GM23338 (cell line): ENCODE results near the gene BARHL2. TPM values are rescaled to one million over a fixed set of nuclear protein-coding genes. Genes with fewer than 3 reads are reported as not detected.

Experiments
- ATAC-seq: fragments of 200-7000 bp; cut with Tn5 transposase; 3 replicates; pipeline ENCODE4 v1.9.1; 2020
- DNase-seq: peaks from one replicate; pipeline ENCODE4 v3.0.0-alpha.2; 2015; ENCODE audit warnings: low spot score
- H2AFZ ChIP-seq: fragments of 200-600 bp; sonication (generic); 2 replicates; pipeline ENCODE4 v1.8.0; 2016; ENCODE audit warnings: antibody characterized with exemption, mild to moderate bottlenecking, moderate library complexity
- H3F3A ChIP-seq: fragments of 200-600 bp; sonication (generic); replicated peaks from 2 replicates; pipeline ENCODE4 v1.8.0; 2017; ENCODE audit warnings: antibody characterized with exemption, mixed run types, low read depth
- H3K27ac ChIP-seq: fragments of 200-600 bp; sonication (generic); 2 replicates; pipeline ENCODE4 v1.6.1; 2016; ENCODE audit warnings: low read depth
- H3K27me3 ChIP-seq: fragments of 200-600 bp; sonication (generic); 2 replicates; pipeline ENCODE4 v1.8.0; 2016; ENCODE audit warnings: mild to moderate bottlenecking, mixed run types, moderate library complexity; ENCODE audit not compliant: insufficient read depth
- H3K36me3 ChIP-seq: fragments of 200-600 bp; sonication (generic); 2 replicates; pipeline ENCODE4 v1.8.0; 2016; ENCODE audit warnings: mild to moderate bottlenecking; ENCODE audit not compliant: insufficient read depth
- H3K4me1 ChIP-seq: fragments of 200-600 bp; sonication (generic); 2 replicates; pipeline ENCODE4 v1.8.0; 2016; ENCODE audit warnings: mild to moderate bottlenecking, moderate library complexity; ENCODE audit not compliant: insufficient read depth
- H3K4me2 ChIP-seq: fragments of 200-600 bp; sonication (generic); 2 replicates; pipeline ENCODE4 v1.7.1; 2017; ENCODE audit warnings: mixed run types
- H3K4me3 ChIP-seq: fragments of 200-600 bp; sonication (generic); 2 replicates; pipeline ENCODE4 v1.6.1; 2016; ENCODE audit warnings: mixed run types
- H3K79me2 ChIP-seq: fragments of 200-600 bp; sonication (generic); replicated peaks from 2 replicates; pipeline ENCODE4 v1.8.0; 2017; ENCODE audit warnings: mild to moderate bottlenecking; ENCODE audit not compliant: insufficient read depth
- H3K9me2 ChIP-seq: fragments of 200-600 bp; sonication (generic); 2 replicates; pipeline ENCODE4 v1.8.0; 2017; ENCODE audit not compliant: insufficient read depth
- H4K20me1 ChIP-seq: fragments of 200-600 bp; sonication (generic); replicated peaks from 2 replicates; pipeline ENCODE4 v1.8.0; 2017; ENCODE audit warnings: mild to moderate bottlenecking; ENCODE audit not compliant: insufficient read depth
- H3K27ac Mint-ChIP-seq: 2 replicates; pipeline ENCODE4 v1.8.0; 2020; ENCODE audit warnings: inconsistent platforms, mild to moderate bottlenecking, moderate library complexity, mixed read lengths
- H3K27me3 Mint-ChIP-seq: 3 replicates; pipeline ENCODE4 v1.8.0; 2022; ENCODE audit warnings: low read depth, mild to moderate bottlenecking, moderate library complexity, mixed read lengths, inconsistent platforms; ENCODE audit not compliant: insufficient read depth, poor library complexity
- H3K36me3 Mint-ChIP-seq: 3 replicates; pipeline ENCODE4 v1.8.0; 2021; ENCODE audit warnings: low read depth, mild to moderate bottlenecking, inconsistent platforms, moderate library complexity, mixed read lengths
- H3K4me1 Mint-ChIP-seq: 3 replicates; pipeline ENCODE4 v1.8.0; 2020; ENCODE audit warnings: mild to moderate bottlenecking, inconsistent platforms, mixed read lengths
- H3K4me3 Mint-ChIP-seq: 3 replicates; pipeline ENCODE4 v1.8.0; 2021; ENCODE audit warnings: moderate library complexity, mild to moderate bottlenecking, inconsistent platforms, mixed read lengths
- H3K9me3 Mint-ChIP-seq: 3 replicates; pipeline ENCODE4 v1.8.0; 2020; ENCODE audit warnings: moderate library complexity, mild to moderate bottlenecking, inconsistent platforms, mixed read lengths
- CREB1 ChIP-seq: fragments of 250-450 bp; sonication (Bioruptor Pico); IDR thresholded peaks from 2 replicates; pipeline ENCODE4 v1.5.0; 2020; ENCODE audit warnings: low read depth, mild to moderate bottlenecking, moderate library complexity
- EZH2 ChIP-seq: fragments of 200-600 bp; sonication (generic); IDR thresholded peaks from one replicate; pipeline ENCODE4 v1.8.0; 2017; ENCODE audit warnings: antibody characterized with exemption, mild to moderate bottlenecking, low read depth; ENCODE audit not compliant: unreplicated experiment
- EZH2phosphoT487 ChIP-seq: fragments of 200-600 bp; sonication (generic); IDR thresholded peaks from one replicate; pipeline ENCODE4 v1.8.1; 2018; ENCODE audit warnings: antibody characterized with exemption; ENCODE audit not compliant: unreplicated experiment
- JUNB ChIP-seq: IDR thresholded peaks from one replicate; pipeline ENCODE4 v1.6.1; 2016; ENCODE audit warnings: antibody characterized with exemption; ENCODE audit not compliant: unreplicated experiment
- NANOG ChIP-seq: IDR thresholded peaks from 2 replicates; pipeline ENCODE4 v1.6.1; 2016; ENCODE audit warnings: antibody characterized with exemption, borderline replicate concordance
- POLR2AphosphoS5 ChIP-seq: IDR thresholded peaks from 2 replicates; pipeline ENCODE4 v1.6.1; 2016; ENCODE audit warnings: antibody characterized with exemption, low read depth
- STAT1 ChIP-seq: IDR thresholded peaks from one replicate; pipeline ENCODE4 v1.6.1; 2016; ENCODE audit warnings: antibody characterized with exemption; ENCODE audit not compliant: unreplicated experiment
- ZNF114 ChIP-seq: fragments of 250-450 bp; sonication (Bioruptor Pico); IDR thresholded peaks from 2 replicates; pipeline ENCODE4 v1.5.0; 2020; ENCODE audit warnings: mild to moderate bottlenecking, moderate library complexity
- ZNF331 ChIP-seq: fragments of 250-450 bp; sonication (Bioruptor Pico); IDR thresholded peaks from 2 replicates; pipeline ENCODE4 v1.5.0; 2020; ENCODE audit warnings: low read depth, mild to moderate bottlenecking, moderate library complexity
- polyA plus RNA-seq: library from polyadenylated mRNA; unstranded; fragments of >200 nt; fragmentation: Nextera tagmentation; extraction: Ambion mirVana; gene quantifications from 2 replicates; pipeline ENCODE4 v1.2.1, GENCODE V29; 2016
- total RNA-seq: library from RNA; depleted of rRNA; stranded (reverse); fragments of >200 nt; shearing (Covaris generic); gene quantifications from 2 replicates; pipeline ENCODE4 v1.2.3, GENCODE V29; 2014
- TF ChIP-seq, protein P1 (sequence below): IDR thresholded peaks from one replicate; pipeline ENCODE4 v1.6.1; 2018; ENCODE audit warnings: antibody characterized with exemption; ENCODE audit not compliant: unreplicated experiment
- TF ChIP-seq, protein P2 (sequence below): fragments of 250-450 bp; sonication (Bioruptor Pico); IDR thresholded peaks from 2 replicates; pipeline ENCODE4 v1.5.0; 2020; ENCODE audit warnings: mild to moderate bottlenecking, moderate library complexity
- TF ChIP-seq, protein P3 (sequence below), 2 experiments: fragments of 200-600 bp in 1 of 2; sonication (generic) in 1 of 2; conservative IDR thresholded peaks; 2 replicates each; pipeline versions ENCODE4 v1.5.1 to v1.6.1; 2016 to 2017; ENCODE audit warnings: antibody characterized with exemption in 2 of 2, low read depth in 2 of 2, mild to moderate bottlenecking in 2 of 2, moderate library complexity in 1 of 2
- TF ChIP-seq, protein P4 (sequence below): IDR thresholded peaks from 2 replicates; pipeline ENCODE4 v1.6.1; 2016; ENCODE audit warnings: antibody characterized with exemption

Gene BARHL2
- total and polyA plus RNA-seq, 2 experiments from 2014 or later, result not detected

DNA sequence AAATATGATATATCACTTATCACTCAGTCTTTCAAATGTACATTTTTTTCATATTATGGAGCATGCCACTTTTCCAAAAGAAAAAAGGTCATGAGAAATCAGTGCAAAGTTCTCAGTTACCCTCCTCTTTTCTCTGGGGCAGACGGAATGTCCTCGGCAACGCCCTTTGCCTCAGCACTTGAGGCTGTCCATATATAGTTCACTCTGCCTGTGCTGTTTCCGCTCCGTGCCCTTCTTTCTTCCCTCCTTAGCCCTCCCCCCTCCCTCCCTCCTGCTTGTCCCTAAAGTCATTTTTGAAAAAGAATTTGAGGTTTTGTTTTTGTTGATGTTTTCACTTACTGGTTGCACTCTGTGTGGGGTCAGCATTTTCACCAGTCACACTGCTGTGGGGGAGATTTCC lies 5.4 kb downstream of the BARHL2 start:
- Mint-ChIP-seq H3K4me3 (peak overlapping the region; percentile 17; the same call in 2 of the 3 replicates), H3K4me1 (peaks cover 57% of the 10 kb centered on the region), H3K36me3 (no peaks in the 10 kb centered on the region), H3K27ac (no peak overlapping the region), H3K27me3 (peaks cover 100% of the 10 kb centered on the region), H3K9me3 (no peaks in the 10 kb centered on the region; the same call in 1 of the 3 replicates)
- Histone ChIP-seq H3K27me3 (peaks cover 100% of the 10 kb centered on the region), H2AFZ (no peak overlapping the region), H3K9me2 (no peaks in the 10 kb centered on the region), H3K27ac (no peak overlapping the region), H3K36me3 (no peaks in the 10 kb centered on the region), H3K4me1 (peaks cover 83% of the 10 kb centered on the region), H3K79me2 (no peaks in the 10 kb centered on the region), H3K4me2 (peak overlapping the region; percentile 80), H3F3A (peaks cover 41% of the 10 kb centered on the region), H4K20me1 (peaks cover 26% of the 10 kb centered on the region), H3K4me3 (peak overlapping the region; percentile 49)
- TF ChIP-seq, protein P1, sequence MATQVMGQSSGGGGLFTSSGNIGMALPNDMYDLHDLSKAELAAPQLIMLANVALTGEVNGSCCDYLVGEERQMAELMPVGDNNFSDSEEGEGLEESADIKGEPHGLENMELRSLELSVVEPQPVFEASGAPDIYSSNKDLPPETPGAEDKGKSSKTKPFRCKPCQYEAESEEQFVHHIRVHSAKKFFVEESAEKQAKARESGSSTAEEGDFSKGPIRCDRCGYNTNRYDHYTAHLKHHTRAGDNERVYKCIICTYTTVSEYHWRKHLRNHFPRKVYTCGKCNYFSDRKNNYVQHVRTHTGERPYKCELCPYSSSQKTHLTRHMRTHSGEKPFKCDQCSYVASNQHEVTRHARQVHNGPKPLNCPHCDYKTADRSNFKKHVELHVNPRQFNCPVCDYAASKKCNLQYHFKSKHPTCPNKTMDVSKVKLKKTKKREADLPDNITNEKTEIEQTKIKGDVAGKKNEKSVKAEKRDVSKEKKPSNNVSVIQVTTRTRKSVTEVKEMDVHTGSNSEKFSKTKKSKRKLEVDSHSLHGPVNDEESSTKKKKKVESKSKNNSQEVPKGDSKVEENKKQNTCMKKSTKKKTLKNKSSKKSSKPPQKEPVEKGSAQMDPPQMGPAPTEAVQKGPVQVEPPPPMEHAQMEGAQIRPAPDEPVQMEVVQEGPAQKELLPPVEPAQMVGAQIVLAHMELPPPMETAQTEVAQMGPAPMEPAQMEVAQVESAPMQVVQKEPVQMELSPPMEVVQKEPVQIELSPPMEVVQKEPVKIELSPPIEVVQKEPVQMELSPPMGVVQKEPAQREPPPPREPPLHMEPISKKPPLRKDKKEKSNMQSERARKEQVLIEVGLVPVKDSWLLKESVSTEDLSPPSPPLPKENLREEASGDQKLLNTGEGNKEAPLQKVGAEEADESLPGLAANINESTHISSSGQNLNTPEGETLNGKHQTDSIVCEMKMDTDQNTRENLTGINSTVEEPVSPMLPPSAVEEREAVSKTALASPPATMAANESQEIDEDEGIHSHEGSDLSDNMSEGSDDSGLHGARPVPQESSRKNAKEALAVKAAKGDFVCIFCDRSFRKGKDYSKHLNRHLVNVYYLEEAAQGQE, result no peak
- no peak for TF ChIP-seq NANOG
- no peak for TF ChIP-seq EZH2phosphoT487
- TF ChIP-seq CREB1, result no peak
- no peak for TF ChIP-seq POLR2AphosphoS5
- TF ChIP-seq, protein P2, sequence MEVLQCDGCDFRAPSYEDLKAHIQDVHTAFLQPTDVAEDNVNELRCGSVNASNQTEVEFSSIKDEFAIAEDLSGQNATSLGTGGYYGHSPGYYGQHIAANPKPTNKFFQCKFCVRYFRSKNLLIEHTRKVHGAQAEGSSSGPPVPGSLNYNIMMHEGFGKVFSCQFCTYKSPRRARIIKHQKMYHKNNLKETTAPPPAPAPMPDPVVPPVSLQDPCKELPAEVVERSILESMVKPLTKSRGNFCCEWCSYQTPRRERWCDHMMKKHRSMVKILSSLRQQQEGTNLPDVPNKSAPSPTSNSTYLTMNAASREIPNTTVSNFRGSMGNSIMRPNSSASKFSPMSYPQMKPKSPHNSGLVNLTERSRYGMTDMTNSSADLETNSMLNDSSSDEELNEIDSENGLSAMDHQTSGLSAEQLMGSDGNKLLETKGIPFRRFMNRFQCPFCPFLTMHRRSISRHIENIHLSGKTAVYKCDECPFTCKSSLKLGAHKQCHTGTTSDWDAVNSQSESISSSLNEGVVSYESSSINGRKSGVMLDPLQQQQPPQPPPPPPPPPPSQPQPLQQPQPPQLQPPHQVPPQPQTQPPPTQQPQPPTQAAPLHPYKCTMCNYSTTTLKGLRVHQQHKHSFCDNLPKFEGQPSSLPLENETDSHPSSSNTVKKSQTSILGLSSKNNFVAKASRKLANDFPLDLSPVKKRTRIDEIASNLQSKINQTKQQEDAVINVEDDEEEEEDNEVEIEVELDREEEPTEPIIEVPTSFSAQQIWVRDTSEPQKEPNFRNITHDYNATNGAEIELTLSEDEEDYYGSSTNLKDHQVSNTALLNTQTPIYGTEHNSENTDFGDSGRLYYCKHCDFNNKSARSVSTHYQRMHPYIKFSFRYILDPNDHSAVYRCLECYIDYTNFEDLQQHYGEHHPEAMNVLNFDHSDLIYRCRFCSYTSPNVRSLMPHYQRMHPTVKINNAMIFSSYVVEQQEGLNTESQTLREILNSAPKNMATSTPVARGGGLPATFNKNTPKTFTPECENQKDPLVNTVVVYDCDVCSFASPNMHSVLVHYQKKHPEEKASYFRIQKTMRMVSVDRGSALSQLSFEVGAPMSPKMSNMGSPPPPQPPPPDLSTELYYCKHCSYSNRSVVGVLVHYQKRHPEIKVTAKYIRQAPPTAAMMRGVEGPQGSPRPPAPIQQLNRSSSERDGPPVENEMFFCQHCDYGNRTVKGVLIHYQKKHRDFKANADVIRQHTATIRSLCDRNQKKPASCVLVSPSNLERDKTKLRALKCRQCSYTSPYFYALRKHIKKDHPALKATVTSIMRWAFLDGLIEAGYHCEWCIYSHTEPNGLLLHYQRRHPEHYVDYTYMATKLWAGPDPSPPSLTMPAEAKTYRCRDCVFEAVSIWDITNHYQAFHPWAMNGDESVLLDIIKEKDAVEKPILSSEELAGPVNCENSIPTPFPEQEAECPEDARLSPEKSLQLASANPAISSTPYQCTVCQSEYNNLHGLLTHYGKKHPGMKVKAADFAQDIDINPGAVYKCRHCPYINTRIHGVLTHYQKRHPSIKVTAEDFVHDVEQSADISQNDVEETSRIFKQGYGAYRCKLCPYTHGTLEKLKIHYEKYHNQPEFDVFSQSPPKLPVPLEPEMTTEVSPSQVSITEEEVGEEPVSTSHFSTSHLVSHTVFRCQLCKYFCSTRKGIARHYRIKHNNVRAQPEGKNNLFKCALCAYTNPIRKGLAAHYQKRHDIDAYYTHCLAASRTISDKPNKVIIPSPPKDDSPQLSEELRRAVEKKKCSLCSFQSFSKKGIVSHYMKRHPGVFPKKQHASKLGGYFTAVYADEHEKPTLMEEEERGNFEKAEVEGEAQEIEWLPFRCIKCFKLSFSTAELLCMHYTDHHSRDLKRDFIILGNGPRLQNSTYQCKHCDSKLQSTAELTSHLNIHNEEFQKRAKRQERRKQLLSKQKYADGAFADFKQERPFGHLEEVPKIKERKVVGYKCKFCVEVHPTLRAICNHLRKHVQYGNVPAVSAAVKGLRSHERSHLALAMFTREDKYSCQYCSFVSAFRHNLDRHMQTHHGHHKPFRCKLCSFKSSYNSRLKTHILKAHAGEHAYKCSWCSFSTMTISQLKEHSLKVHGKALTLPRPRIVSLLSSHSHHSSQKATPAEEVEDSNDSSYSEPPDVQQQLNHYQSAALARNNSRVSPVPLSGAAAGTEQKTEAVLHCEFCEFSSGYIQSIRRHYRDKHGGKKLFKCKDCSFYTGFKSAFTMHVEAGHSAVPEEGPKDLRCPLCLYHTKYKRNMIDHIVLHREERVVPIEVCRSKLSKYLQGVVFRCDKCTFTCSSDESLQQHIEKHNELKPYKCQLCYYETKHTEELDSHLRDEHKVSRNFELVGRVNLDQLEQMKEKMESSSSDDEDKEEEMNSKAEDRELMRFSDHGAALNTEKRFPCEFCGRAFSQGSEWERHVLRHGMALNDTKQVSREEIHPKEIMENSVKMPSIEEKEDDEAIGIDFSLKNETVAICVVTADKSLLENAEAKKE (CRISPR knock-in tag), result no peak
- TF ChIP-seq JUNB, result no peak
- TF ChIP-seq, protein P3, sequence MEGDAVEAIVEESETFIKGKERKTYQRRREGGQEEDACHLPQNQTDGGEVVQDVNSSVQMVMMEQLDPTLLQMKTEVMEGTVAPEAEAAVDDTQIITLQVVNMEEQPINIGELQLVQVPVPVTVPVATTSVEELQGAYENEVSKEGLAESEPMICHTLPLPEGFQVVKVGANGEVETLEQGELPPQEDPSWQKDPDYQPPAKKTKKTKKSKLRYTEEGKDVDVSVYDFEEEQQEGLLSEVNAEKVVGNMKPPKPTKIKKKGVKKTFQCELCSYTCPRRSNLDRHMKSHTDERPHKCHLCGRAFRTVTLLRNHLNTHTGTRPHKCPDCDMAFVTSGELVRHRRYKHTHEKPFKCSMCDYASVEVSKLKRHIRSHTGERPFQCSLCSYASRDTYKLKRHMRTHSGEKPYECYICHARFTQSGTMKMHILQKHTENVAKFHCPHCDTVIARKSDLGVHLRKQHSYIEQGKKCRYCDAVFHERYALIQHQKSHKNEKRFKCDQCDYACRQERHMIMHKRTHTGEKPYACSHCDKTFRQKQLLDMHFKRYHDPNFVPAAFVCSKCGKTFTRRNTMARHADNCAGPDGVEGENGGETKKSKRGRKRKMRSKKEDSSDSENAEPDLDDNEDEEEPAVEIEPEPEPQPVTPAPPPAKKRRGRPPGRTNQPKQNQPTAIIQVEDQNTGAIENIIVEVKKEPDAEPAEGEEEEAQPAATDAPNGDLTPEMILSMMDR (conservative IDR thresholded peaks at IDR 0.05; ENCODE audit: low read depth in 2 of 2), result no peak
- TF ChIP-seq, protein P4, sequence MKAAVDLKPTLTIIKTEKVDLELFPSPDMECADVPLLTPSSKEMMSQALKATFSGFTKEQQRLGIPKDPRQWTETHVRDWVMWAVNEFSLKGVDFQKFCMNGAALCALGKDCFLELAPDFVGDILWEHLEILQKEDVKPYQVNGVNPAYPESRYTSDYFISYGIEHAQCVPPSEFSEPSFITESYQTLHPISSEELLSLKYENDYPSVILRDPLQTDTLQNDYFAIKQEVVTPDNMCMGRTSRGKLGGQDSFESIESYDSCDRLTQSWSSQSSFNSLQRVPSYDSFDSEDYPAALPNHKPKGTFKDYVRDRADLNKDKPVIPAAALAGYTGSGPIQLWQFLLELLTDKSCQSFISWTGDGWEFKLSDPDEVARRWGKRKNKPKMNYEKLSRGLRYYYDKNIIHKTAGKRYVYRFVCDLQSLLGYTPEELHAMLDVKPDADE, result no peak
- TF ChIP-seq STAT1, result no peak
- TF ChIP-seq ZNF331 (CRISPR knock-in tag), result no peak
- TF ChIP-seq ZNF114 (CRISPR knock-in tag), result no peak
- TF ChIP-seq EZH2, result no peak
- DNase-seq (peak; percentile 61), ATAC-seq (no peak)
